ENCODE data around the gene ROBO1.

Gene ROBO1

GRCh38 chr3:79146024-79146423, 621.8 kb downstream of the ROBO1 start:
- no peak for DNase-seq

- DNase-seq: no peak
Observed at GRCh38 chr3:79140708-79141107, 627.1 kb downstream of the ROBO1 start.

DNA sequence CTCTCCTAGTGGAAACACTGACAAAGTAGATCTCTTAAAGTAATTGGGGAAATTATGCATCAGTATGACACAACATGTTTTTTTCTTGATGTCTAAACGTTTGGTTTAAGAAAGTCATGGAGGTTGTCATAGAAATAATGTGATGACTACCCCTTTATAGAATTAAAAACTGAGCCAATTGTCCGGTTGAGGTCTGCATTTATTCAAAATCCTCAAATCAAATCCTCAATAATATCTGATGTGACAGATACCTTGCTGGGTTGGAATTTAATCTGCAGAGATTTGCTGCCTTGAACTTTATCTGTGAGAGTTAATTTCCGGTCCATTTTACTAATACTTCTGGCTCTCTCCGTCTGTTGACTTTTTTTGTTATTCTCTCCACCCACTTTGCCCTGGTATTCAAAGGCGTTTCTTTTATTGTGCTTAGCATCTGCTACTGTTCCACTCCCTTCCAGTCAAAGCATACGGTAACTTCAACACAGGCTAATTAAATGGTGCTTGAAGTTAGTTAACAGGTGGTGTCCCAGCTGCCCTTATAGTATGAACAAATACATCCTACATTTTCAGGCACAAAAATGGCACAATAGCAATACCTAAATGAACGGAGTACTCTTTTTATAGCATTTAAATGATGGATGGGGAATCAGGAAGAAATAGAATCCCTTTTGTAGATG, 628.3 kb downstream of the ROBO1 start:
- no peak for DNase-seq

DNA sequence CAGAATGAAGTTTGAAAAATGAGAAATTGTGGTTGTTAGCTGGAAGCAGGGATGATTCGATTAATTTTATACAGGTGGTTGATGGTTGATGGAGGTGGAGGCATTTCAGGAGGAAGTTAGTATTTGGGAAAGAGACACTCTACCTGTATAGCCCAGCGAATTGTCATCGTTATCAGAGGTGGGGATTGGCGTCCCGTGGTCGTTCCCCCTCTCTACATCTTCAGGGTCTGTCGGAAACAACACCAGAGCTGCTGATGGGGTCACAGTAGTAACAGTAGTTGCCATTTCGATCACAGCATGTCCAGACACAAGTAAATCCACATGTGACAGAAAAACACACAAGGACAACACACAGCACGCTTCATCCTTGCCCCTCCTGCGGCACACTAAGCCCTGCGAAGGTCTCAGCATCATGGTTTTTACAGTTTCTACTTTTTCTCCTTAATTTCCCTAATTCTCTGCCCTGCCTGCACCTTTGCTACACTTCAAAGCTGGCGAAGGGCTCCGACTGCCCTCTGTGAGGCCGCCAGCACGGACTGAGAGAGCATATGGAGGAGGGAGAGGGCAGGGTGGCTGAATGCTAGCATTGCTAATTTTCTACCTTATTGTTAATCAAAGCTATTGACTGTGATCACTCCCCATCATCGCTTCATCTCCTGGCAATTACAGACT, 642.3 kb downstream of the ROBO1 start:
- no peak for DNase-seq

DNA sequence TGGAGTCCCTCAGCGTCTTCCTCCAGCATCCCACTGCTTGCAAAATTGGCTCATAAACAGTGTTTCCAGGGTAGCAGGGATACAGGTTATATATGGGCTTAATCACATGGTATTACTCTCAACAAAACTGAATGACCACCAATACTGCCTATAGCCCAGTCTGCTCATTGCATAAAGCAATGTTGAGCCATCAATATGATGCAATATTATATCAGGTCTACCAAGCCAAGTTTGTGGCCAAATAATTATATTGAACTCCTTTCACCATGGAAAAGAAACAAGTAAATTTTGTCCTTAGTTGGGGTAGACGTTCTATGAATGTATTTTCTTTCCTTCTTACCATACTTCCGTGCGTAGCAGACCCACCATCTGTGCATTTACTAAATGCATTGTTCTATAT, 652.3 kb downstream of the ROBO1 start:
- no peak for DNase-seq

DNA sequence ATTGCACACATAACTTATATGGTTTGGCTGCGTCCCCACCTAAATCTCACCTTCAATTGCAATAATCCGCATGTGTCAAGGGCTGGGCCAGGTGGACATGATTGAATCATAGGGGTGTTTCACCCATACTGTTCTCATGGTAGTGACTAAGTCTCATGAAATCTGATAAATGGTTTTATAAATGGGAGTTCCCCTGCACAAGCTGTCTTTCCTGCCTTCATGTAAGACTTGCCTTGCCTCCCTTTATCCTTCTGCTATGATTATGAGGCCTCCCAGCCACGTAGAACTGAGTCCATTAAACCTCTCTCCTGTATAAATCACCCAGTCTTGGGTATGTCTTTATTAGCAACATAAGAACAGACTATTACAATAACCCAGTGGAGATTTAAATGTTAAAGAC, 653.9 kb downstream of the ROBO1 start:
- DNase-seq: no peak

- DNase-seq: no peak
Observed at GRCh38 chr3:79111375-79112052, 656.3 kb downstream of the ROBO1 start.

GRCh38 chr3:79109754-79110153, 658.0 kb downstream of the ROBO1 start:
- DNase-seq: no peak

DNA sequence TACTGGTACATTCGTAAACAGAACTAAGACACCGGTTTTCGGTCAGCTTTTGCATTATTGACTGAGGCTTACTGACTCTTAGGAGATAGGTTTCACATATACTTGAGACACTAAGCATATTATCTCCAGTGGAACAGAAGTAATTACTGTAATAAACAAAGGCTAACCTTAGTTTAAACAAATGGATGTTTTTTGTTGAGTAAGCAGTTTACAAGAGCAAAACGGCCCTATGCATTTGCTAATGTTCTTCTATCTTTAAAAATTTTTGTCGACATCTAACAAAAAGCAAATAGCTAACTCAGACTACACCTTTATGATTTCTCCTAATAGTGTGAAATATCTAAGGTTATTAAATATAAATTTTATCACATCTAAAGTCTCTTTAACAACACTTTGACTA, 664.5 kb downstream of the ROBO1 start:
- DNase-seq: no peak

DNA sequence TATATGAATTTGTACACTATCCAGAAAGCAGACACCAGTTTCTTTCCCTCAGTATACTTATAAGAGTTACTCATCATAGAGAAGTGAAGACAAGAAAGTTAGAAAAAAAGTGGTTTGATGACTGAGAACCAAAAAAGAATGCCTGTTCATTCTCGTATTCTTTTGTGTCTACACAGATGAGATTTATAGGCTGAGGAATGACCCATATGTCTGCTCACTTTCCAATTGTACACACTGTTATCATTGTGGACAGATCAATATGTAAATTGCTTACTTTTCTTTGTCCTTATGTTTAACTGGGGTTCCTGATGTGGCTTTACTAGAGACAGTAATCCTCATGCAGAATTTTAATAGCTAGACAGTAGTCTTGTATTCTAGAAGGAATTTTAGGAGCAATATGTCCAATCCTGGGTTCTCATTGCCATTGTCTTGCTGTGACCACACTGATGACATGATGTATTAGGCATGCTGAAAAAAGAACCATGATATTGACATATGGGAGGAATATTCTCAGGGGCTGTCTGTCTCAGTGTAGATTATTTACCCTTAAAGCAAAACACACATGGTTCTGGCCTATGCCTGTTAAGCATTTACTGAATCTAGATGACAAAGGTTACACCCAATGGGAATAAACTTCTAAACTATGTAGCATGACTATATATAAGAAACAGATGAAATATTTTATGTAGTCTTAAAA, 669.7 kb downstream of the ROBO1 start:
- DNase-seq: no peak

DNA sequence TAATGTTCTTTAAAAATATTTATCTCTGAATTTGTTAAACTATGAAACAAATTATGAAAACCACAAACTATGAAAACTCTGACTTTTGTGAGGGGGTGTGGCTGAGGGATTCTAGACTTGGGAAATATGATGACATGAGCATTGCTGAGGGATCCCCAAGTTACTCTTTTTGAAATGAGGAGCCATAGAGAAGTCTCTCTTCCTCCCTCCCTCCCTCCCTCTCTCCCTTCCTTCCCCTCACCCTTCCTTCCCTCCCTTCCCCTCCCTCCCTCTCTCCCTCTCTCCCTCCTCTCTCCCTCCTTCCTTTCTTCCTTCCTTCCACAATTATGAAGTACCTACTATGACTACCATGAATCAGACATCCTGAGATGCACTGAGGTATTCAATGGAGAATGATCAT, 673.1 kb downstream of the ROBO1 start:
- DNase-seq: no peak

DNA sequence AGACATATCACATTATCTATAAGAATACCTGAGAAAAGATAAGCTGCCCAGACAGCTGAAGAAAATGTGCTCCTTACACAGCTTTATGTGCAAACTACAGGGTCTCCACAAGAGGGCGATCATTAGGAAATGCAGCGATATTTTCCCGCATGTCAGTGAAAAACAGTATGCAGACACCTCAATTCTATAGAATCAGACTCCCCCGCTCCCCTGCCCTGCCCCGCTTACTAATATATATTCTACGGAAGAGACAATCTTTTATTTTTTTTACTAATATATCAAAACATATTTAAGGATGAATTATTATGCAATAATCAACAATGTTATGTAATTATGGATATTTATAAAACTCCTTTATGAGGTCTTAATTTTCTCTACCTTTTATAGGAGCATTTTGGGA, 681.3 kb downstream of the ROBO1 start:
- no peak for DNase-seq

- no peak for DNase-seq
Observed at GRCh38 chr3:79085171-79085570, 682.6 kb downstream of the ROBO1 start.

GRCh38 chr3:79081335-79081734, 686.5 kb downstream of the ROBO1 start:
- DNase-seq: no peak

GRCh38 chr3:79074558-79074957, 693.2 kb downstream of the ROBO1 start:
- DNase-seq: no peak

DNA sequence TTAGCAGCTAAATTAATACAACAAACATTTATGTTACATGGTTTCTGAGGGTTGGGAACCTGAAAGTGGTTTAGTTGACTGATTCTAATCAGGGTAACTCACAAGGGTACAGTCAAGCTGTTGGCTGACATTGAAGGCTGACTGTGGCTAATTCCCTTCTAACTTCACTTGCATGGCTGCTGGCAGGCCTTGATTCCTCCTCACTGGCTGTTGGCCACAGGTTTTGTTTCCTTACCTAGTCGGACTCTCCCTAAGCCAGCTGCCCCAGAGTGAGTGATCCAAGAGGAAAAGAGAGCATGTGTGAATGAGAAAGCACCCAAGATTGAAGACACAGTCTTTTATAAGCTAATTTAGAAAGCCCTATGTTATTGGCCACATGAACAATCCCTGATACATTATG, 700.1 kb downstream of the ROBO1 start:
- no peak for DNase-seq

- DNase-seq: no peak
Observed at GRCh38 chr3:79066481-79066880, 701.3 kb downstream of the ROBO1 start.

DNA sequence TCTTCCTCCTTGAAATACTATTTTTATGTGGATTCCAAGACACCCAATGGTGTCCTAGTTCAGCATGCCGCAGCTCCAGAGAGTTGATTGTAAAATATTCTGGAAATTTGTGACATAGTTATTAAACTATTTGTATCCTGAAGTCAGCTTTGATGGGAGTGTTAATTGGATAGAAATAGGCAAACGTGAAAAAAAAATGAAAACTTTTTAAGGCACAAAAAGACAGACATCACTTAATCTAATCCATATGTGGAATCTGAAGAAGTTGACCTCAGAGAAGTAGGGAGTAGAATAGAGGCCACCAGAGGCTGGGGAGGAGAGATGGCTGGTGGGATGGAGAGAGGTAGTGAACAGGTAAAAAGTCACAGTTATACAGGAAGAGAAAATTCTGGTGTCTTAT, 704.2 kb downstream of the ROBO1 start:
- no peak for DNase-seq

- DNase-seq: no peak
Observed at GRCh38 chr3:79057756-79058155, 710.0 kb downstream of the ROBO1 start.

DNA sequence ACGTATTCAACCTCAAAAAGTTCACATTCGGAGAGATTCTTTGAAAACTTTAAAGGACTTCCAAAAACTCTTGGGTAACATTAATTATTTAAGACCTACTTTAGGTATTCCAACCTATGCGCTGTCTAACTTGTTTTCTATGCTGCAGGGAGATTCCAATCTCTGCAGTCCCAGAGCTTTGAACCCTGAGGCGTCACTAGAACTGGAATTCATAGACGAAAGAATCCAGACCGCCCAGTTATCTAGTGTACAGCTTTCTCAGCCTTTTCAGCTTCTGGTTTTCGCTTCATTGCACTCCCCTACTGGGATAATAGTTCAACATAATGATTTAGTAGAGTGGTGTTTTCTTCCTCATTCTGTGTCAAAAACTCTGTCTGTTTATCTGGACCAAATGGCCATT, 711.3 kb downstream of the ROBO1 start:
- DNase-seq: no peak

DNA sequence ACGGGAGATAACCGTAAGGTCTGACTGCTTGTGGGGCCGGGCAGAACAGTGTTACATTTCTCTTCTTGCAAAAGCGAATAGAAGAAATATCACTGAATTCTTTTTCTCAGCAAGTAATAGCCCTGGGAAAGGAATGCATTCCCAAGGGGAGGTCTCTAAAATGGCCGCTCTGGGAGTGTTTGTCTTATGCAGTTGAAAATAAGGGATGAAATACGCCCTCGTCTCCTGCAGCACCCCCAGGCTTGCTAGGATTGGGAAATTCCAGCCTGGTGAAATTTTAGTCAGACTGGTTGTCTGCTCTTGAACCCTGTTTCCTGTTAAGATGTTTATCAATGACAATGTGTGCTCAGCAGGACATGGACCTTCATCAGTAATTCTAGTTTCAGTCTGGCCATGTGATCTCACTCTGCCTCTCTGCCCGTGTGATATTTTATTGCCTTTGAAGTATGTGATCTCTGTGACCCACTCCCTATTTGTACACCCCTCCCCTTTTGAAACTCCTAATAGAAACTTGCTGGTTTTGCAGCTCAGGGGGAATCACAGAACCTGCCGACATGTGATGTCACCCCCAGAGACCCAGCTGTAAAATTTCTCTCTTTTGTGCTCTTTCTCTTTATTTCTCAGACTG, 715.6 kb downstream of the ROBO1 start:
- no peak for DNase-seq

- no peak for DNase-seq
Observed at GRCh38 chr3:79047581-79047980, 720.2 kb downstream of the ROBO1 start.

DNA sequence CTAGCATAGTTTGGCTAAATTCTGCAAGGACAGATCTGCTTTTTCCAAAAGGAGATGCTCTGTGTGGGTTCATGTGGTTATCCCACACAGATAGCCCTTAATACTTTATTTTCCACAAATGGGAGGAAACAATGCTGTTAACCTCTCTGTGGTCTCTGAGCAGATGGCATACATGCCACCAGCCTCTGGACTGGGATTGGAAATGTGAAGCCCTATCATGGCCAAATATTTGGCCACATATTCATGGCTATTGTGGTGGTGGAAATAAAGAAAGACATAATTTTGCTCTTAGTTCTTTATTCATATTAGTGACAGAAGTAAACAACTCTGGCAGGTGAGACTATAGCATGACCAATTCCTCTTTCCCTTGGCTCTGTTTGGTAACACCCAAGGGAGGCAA, 726.2 kb downstream of the ROBO1 start:
- DNase-seq: no peak

All from activated CD4-positive, alpha-beta T cell treated with anti-CD3 and anti-CD28 coated beads for 4 hours (primary cell).